Skin of body (tissue), 3 donors: ENCODE data around the gene RNFT1. TPM values are rescaled to one million over a fixed set of nuclear protein-coding genes. Genes with fewer than 3 reads are reported as not detected.
"Not testable (repeated sequence)": the region's sequence is repeated elsewhere in the genome, so short reads cannot be mapped to it uniquely, and the experiment has no call there.

Source experiments
- DNase-seq: peaks from one replicate; lab custom pipeline; 2025; lab: John Stamatoyannopoulos, UW
- small RNA-seq: library from RNA; depleted of rRNA; stranded (forward); fragments of <200 nt; gene quantifications from one replicate; pipeline ENCODE3, GENCODE V24; 2014; ENCODE audit warnings: low replicate concordance
- total RNA-seq: library from RNA; depleted of rRNA; stranded (reverse); fragments of >200 nt; gene quantifications from one replicate; pipeline ENCODE4 v1.2.3, GENCODE V29; 2014

Gene RNFT1
- total RNA-seq, 1 donor from 2014 or later: 17.5 TPM

DNA sequence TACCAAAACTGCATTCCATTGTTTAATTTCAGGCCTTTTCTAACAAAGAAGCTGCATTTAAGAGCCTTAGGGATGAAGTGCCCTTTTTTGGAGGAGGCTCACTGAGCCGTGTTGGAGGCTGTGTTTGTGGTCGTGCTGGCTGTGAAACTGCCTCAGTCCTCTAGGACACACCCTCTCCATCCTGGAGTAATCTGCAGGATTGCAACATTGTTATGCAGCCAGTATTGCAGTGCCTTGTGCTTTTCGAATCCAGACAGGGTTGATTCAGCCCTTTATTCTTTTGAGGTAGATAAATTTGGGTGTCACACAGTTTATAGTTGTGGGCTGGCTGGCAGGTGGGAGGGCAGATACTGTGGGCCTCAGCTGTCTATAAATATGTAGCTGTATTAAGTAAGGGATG is 33.8 kb downstream of the RNFT1 start:
- not testable (repeated sequence) for DNase-seq

DNA sequence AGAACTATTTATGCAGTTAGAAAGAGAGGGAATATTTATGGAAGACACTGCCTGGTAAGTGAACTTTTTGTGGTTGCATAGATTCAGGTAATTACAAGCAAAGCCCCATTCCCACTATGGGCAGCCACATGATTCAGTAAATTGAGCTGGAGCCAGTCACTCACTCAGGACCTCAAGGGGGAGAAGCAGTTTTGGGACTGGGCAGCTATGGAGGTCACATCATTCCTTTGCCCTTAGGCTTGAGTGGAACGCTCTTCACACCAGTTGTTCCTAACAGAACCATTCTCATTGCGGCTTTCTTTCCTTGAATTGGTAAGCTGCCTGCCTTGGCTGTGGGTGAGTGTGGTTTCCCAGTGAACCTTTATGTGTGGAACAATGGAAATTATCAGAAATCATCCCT is 34.4 kb downstream of the RNFT1 start:
- DNase-seq: not testable (repeated sequence)

DNA sequence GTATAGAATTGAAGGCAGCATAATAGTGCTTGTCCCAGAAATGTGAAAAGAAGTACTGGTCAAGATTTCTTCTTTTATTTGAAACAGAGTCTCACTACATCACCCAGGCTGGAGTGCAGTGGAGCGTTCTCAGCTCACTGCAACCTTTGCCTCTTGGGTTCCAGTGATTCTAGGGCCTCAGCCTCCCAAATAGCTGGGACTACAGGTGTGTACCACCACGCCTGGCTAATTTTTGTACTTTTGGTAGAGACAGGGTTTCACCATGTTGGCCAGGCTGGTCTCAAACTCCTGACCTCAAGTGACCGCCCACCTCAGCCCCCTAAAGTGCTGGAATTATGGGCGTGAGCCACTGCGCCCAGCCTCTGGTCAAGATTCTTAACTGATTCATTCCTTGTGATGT is 43.9 kb downstream of the RNFT1 start:
- DNase-seq: not testable (repeated sequence)

DNA sequence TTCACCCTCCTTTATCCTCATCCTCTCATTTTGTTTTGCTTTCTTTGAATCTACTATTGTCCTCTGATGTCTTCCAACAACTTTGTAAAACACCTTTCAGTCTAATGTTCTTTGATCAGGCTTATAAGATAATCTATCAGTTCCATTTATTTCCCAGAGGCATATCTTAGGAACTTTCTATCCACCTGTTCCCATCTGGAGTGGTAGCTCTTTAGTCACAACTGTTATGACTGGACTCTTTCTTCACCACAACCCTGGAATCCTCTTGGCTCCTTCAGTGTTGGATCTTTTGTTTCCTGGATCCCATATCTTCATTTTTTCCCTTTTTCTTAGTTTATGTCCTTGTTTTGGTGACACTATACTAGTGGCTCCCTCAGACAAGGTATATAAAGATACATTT is 48.1 kb downstream of the RNFT1 start:
- DNase-seq: no peak

DNA sequence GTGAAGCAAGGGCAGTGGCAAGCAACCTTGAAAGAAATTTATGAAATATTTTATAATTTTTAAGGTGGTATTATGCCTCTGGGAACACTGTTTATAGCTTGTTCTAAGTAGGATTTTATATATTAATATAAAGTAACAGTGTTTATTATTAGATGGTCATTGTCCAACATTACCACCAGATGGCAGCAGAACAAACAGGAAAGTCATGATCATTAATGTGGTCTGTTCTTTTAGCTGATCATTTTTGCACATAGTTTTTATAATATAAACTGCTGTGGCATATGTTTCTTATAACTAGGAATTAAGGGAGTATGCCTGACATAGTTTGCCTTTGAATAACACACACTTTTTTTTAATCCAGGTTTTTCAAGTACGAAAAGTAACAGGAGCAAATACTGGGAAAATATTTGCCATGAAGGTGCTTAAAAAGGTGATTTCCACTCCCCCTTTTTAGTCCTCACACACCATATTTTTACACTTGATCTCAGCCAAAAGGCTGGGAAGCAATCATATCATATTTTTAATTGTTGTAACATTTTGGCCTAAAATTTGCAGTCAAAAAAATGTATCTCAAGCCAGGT is 50.2 kb downstream of the RNFT1 start:
- DNase-seq: peak; percentile 21

DNA sequence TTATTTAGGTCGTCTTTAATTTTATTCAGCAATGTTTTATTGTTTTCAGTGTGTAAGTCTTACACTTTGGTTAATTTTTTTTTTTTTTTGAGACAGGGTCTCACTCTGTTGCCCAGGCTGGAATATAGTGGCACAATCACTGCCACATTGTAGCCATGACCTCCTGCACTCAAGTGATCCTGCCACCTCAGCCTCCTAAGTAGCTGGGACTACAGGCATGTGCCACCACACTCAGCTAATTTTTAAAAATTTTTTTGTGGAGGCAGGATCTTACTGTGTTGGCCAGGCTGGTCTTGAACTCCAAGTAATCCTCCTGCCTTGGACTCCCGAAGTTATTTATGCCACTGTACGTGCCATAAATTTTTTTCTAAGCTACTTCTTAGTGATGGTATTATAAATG is 57.1 kb downstream of the RNFT1 start:
- no peak for DNase-seq

DNA sequence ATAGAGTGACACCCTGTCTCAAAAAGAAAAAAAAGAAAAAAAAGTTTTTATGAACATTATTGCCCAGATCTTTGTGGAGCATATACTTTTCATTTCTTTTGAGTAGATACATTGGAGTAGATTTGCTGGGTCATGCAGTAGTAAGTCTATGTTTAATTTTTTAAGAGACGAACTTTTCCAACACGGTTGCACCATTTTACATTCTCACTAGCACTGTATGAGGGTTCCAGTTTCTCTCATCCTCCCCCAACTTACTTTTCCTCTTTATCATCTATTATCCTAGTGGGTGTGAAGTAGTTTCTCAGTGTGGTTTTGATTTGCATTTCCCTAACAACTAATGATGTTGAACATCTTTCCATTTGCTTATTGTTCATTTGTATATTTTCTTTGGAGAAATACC is 61.1 kb downstream of the RNFT1 start:
- DNase-seq: no peak

Small RNA genes within 50 kb of the gene (small RNA-seq; reads per million reads assigned to genes)
- not detected for gene RPS29P21

Other genes with a start within 250 kb of the RNFT1 start
- gene TUBD1, start 71.8 kb downstream of the RNFT1 start, total RNA-seq: 8.8 TPM
- 37.5 TPM for gene RPS6KB1, start 71.6 kb downstream of the RNFT1 start, total RNA-seq
- 13.4 TPM for gene HEATR6, start 114.2 kb upstream of the RNFT1 start, total RNA-seq
- 3.2 TPM for gene CA4, start 185.2 kb upstream of the RNFT1 start, total RNA-seq